Panc1 (cell line): ENCODE data around the gene DIS3L2.

Source experiments
- POLR2AphosphoS5 ChIP-seq: IDR thresholded peaks from 2 replicates; pipeline ENCODE4 v1.6.1; 2012; ENCODE audit warnings: mild to moderate bottlenecking, low read depth, low read length, moderate library complexity
- SIN3A ChIP-seq: IDR thresholded peaks from 2 replicates; pipeline ENCODE4 v1.6.1; 2012; ENCODE audit warnings: low read depth, mild to moderate bottlenecking, low read length, moderate library complexity, borderline replicate concordance; ENCODE audit not compliant: insufficient read depth
- TCF7L2 ChIP-seq: IDR thresholded peaks from 2 replicates; pipeline ENCODE4 v1.6.1; 2011; ENCODE audit warnings: mild to moderate bottlenecking, low read depth, low read length, inconsistent platforms
- TF ChIP-seq, protein P1 (sequence below): fragments of 450-650 bp; IDR thresholded peaks from 2 replicates; pipeline ENCODE4 v1.5.1; 2017; ENCODE audit warnings: mild to moderate bottlenecking
- TF ChIP-seq, protein P2 (sequence below), 2 experiments: IDR thresholded peaks; 2 replicates each; pipeline ENCODE4 v1.6.1; 2011 to 2012; ENCODE audit warnings: low read depth in 2 of 2, control low read depth in 1 of 2, low read length in 1 of 2, mild to moderate bottlenecking in 1 of 2, moderate library complexity in 1 of 2; ENCODE audit not compliant: insufficient read depth in 1 of 2

DNA sequence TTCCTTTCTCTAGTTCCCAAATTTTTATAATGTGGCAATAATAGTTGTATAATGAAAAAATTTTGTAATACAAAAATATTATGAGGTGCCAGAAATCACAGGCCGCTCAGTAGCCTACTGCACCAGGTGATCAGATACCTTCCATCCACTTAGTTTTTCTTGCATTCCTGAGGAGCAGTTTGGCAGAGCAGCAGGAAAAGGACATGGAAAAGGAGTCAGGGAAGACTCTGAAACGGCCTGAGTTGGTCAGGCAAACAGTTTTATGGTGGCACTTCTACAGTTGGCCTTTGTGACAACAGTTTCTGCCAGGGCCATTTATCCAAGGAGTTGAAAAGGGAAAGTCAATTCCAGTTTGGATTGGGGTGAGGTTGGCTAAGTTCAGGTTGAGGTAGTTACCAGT lies 251.7 kb downstream of the DIS3L2 start:
- TF ChIP-seq POLR2AphosphoS5 (no peak), SIN3A (no peak), TCF7L2 (no peak)
- TF ChIP-seq, protein P1, sequence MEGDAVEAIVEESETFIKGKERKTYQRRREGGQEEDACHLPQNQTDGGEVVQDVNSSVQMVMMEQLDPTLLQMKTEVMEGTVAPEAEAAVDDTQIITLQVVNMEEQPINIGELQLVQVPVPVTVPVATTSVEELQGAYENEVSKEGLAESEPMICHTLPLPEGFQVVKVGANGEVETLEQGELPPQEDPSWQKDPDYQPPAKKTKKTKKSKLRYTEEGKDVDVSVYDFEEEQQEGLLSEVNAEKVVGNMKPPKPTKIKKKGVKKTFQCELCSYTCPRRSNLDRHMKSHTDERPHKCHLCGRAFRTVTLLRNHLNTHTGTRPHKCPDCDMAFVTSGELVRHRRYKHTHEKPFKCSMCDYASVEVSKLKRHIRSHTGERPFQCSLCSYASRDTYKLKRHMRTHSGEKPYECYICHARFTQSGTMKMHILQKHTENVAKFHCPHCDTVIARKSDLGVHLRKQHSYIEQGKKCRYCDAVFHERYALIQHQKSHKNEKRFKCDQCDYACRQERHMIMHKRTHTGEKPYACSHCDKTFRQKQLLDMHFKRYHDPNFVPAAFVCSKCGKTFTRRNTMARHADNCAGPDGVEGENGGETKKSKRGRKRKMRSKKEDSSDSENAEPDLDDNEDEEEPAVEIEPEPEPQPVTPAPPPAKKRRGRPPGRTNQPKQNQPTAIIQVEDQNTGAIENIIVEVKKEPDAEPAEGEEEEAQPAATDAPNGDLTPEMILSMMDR = no peak
- TF ChIP-seq, protein P2, sequence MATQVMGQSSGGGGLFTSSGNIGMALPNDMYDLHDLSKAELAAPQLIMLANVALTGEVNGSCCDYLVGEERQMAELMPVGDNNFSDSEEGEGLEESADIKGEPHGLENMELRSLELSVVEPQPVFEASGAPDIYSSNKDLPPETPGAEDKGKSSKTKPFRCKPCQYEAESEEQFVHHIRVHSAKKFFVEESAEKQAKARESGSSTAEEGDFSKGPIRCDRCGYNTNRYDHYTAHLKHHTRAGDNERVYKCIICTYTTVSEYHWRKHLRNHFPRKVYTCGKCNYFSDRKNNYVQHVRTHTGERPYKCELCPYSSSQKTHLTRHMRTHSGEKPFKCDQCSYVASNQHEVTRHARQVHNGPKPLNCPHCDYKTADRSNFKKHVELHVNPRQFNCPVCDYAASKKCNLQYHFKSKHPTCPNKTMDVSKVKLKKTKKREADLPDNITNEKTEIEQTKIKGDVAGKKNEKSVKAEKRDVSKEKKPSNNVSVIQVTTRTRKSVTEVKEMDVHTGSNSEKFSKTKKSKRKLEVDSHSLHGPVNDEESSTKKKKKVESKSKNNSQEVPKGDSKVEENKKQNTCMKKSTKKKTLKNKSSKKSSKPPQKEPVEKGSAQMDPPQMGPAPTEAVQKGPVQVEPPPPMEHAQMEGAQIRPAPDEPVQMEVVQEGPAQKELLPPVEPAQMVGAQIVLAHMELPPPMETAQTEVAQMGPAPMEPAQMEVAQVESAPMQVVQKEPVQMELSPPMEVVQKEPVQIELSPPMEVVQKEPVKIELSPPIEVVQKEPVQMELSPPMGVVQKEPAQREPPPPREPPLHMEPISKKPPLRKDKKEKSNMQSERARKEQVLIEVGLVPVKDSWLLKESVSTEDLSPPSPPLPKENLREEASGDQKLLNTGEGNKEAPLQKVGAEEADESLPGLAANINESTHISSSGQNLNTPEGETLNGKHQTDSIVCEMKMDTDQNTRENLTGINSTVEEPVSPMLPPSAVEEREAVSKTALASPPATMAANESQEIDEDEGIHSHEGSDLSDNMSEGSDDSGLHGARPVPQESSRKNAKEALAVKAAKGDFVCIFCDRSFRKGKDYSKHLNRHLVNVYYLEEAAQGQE (IDR thresholded peaks at IDR 0.05; ENCODE audit: insufficient read depth in 1 of 2, low read depth in 2 of 2, low read length in 1 of 2) = no peak
